Measurements from ENCODE around the gene NT5DC1.

DNA sequence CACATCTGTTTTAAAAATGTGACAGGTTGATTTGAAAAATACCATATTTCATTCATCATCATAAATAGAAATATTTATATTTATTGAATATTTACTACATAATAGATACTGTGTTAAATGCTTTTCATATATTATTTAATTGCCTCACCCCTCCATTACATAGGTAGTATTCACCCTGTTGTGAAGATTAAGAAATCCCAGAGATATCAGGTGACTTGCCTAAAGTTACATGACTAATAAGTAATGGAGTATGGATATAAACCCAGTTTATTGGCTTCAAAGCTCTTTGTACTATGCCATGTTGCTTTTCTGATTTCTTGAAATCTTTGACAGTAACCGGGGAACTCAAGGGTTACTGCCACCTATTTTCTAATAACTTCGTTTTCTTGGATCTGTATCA lies 189.2 kb downstream of the NT5DC1 start:
- TF ChIP-seq POLR2A (IDR thresholded peaks at IDR 0.05): no peak
- TF ChIP-seq, protein P1, sequence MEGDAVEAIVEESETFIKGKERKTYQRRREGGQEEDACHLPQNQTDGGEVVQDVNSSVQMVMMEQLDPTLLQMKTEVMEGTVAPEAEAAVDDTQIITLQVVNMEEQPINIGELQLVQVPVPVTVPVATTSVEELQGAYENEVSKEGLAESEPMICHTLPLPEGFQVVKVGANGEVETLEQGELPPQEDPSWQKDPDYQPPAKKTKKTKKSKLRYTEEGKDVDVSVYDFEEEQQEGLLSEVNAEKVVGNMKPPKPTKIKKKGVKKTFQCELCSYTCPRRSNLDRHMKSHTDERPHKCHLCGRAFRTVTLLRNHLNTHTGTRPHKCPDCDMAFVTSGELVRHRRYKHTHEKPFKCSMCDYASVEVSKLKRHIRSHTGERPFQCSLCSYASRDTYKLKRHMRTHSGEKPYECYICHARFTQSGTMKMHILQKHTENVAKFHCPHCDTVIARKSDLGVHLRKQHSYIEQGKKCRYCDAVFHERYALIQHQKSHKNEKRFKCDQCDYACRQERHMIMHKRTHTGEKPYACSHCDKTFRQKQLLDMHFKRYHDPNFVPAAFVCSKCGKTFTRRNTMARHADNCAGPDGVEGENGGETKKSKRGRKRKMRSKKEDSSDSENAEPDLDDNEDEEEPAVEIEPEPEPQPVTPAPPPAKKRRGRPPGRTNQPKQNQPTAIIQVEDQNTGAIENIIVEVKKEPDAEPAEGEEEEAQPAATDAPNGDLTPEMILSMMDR (IDR thresholded peaks at IDR 0.05): no peak
